HepG2 (cell line): ENCODE data around the gene ZNF160. TPM values are rescaled to one million over a fixed set of nuclear protein-coding genes. Genes with fewer than 3 reads are reported as not detected.

Experiments used
- AKNA ChIP-seq: sonication (generic); formaldehyde crosslinking; IDR thresholded peaks from 2 replicates; pipeline ENCODE4 v1.4.0; 2020; ENCODE audit warnings: missing genetic modification reagents, borderline replicate concordance
- CBX5 ChIP-seq: sonication (generic); formaldehyde crosslinking; IDR thresholded peaks from 2 replicates; pipeline ENCODE4 v1.4.0; 2020; ENCODE audit warnings: missing genetic modification reagents, borderline replicate concordance
- CERS6 ChIP-seq: sonication (generic); formaldehyde crosslinking; IDR thresholded peaks from 2 replicates; pipeline ENCODE4 v1.5.0; 2020; ENCODE audit warnings: missing genetic modification reagents
- GRHL1 ChIP-seq: sonication (generic); formaldehyde crosslinking; conservative IDR thresholded peaks from 2 replicates; pipeline ENCODE4 v1.8.0; 2022; ENCODE audit warnings: missing genetic modification reagents
- HNRNPH1 ChIP-seq: fragments of 200-400 bp; formaldehyde crosslinking; optimal IDR thresholded peaks from 2 replicates; pipeline ENCODE3; 2017; ENCODE audit warnings: mild to moderate bottlenecking, low read depth, low read length
- MAX ChIP-seq: IDR thresholded peaks from 2 replicates; pipeline ENCODE4 v1.6.1; 2012; ENCODE audit warnings: inconsistent platforms
- MTF1 ChIP-seq: sonication (generic); formaldehyde crosslinking; IDR thresholded peaks from 2 replicates; pipeline ENCODE4 v1.5.0; 2020; ENCODE audit warnings: missing genetic modification reagents
- NR2F2 ChIP-seq: IDR thresholded peaks from 2 replicates; pipeline ENCODE4 v1.6.1; 2012; ENCODE audit warnings: low read depth, inconsistent platforms, borderline replicate concordance
- POGZ ChIP-seq: sonication (generic); formaldehyde crosslinking; IDR thresholded peaks from 2 replicates; pipeline ENCODE4 v1.4.0; 2020; ENCODE audit warnings: mild to moderate bottlenecking, missing genetic modification reagents
- RAD51 ChIP-seq: fragments of 450-650 bp; IDR thresholded peaks from 2 replicates; pipeline ENCODE4 v1.6.1; 2016; ENCODE audit warnings: borderline replicate concordance
- RARA ChIP-seq: IDR thresholded peaks from 2 replicates; pipeline ENCODE4 v1.6.1; 2016; ENCODE audit warnings: missing genetic modification reagents, missing compliant biosample characterization
- TBP ChIP-seq: sonication (generic); formaldehyde crosslinking; IDR thresholded peaks from 2 replicates; pipeline ENCODE4 v1.5.0; 2020; ENCODE audit warnings: missing genetic modification reagents
- ZNF280B ChIP-seq: sonication (generic); formaldehyde crosslinking; IDR thresholded peaks from 2 replicates; pipeline ENCODE4 v1.5.0; 2020; ENCODE audit warnings: missing genetic modification reagents, mild to moderate bottlenecking, borderline replicate concordance
- ZNF30 ChIP-seq: sonication (generic); formaldehyde crosslinking; IDR thresholded peaks from 2 replicates; pipeline ENCODE4 v1.5.0; 2020; ENCODE audit warnings: mild to moderate bottlenecking, missing genetic modification reagents
- ZNF367 ChIP-seq: sonication (generic); formaldehyde crosslinking; IDR thresholded peaks from 2 replicates; pipeline ENCODE4 v1.4.0; 2020; ENCODE audit warnings: missing genetic modification reagents, borderline replicate concordance
- ZNF687 ChIP-seq: sonication (generic); formaldehyde crosslinking; IDR thresholded peaks from 2 replicates; pipeline ENCODE4 v1.5.1; 2020; ENCODE audit warnings: mild to moderate bottlenecking, missing genetic modification reagents, moderate library complexity
- ZNF772 ChIP-seq: sonication (generic); formaldehyde crosslinking; IDR thresholded peaks from 2 replicates; pipeline ENCODE4 v1.5.0; 2020; ENCODE audit warnings: mild to moderate bottlenecking, missing genetic modification reagents
- polyA plus RNA-seq, 8 experiments: library from polyadenylated mRNA; depleted of rRNA in 3 of 8; stranded (reverse) in 7 of 8; unstranded in 1 of 8; fragments of >200 nt; fragmentation: Illumina TruSeq in 4 of 8; extraction: Trizol in 4 of 8; gene quantifications; 2 replicates each; pipeline versions ENCODE4 v1.2.1 to v1.2.3, GENCODE V29; 2011 to 2016; ENCODE audit warnings: low read depth in 4 of 8, missing spikeins in 1 of 8, mixed read lengths in 1 of 8; ENCODE audit not compliant: insufficient read depth in 1 of 8
- total RNA-seq, 5 experiments: library from RNA; depleted of rRNA; stranded (reverse); fragments of >200 nt; fragmentation: Illumina TruSeq; extraction: Trizol; gene quantifications; 2 replicates each; pipeline ENCODE4 v1.2.3, GENCODE V29; 2016; ENCODE audit warnings: low read depth in 1 of 5

ZNF160 gene
- total and polyA plus RNA-seq, 2 of the 13 experiments (the other 11 are each of a cell fraction or from before 2014, with no cell fraction given) = 8.4 to 12.1 TPM

- TF ChIP-seq CERS6 = no peak
- TF ChIP-seq MAX = peak; percentile 68
- no peak for TF ChIP-seq CBX5 (CRISPR knock-in tag)
- TF ChIP-seq MTF1 (CRISPR knock-in tag) = no peak
- peak; percentile 87 for TF ChIP-seq ZNF687 (CRISPR knock-in tag)
- no peak for TF ChIP-seq ZNF367 (CRISPR knock-in tag)
- TF ChIP-seq GRHL1 (CRISPR knock-in tag) = no peak
- TF ChIP-seq ZNF30 = no peak
- TF ChIP-seq AKNA (CRISPR knock-in tag) = no peak
- TF ChIP-seq NR2F2 = no peak
- no peak for TF ChIP-seq RAD51
- TF ChIP-seq RARA (CRISPR knock-in tag) = 0 out of 2 replicates have a peak, but pooled peaks have one; percentile 21
- no peak for TF ChIP-seq ZNF280B (CRISPR knock-in tag)
- TF ChIP-seq ZNF772 (CRISPR knock-in tag) = no peak
- TF ChIP-seq TBP (CRISPR knock-in tag) = no peak
- TF ChIP-seq POGZ = no peak
- TF ChIP-seq HNRNPH1 = no peak
These were observed 20.2 kb upstream of the ZNF160 start (continued) for GRCh38 chr19:53123400-53123799.
